GM12878 (cell line): ENCODE data around the gene RMND1. TPM values are rescaled to one million over a fixed set of nuclear protein-coding genes. Genes with fewer than 3 reads are reported as not detected.

Source experiments
- ATF2 ChIP-seq: IDR thresholded peaks from 2 replicates; pipeline ENCODE4 v1.6.1; 2012; ENCODE audit warnings: low read length, inconsistent platforms
- ATF7 ChIP-seq: fragments of 450-650 bp; IDR thresholded peaks from 2 replicates; pipeline ENCODE4 v1.6.1; 2016; ENCODE audit warnings: low read depth, mild to moderate bottlenecking
- BCL3 ChIP-seq: IDR thresholded peaks from 2 replicates; pipeline ENCODE4 v1.6.1; 2011; ENCODE audit warnings: borderline replicate concordance, low read depth, mild to moderate bottlenecking, moderate library complexity, low read length; ENCODE audit not compliant: insufficient read depth, poor library complexity, severe bottlenecking
- CBX3 ChIP-seq: fragments of 200-600 bp; sonication (generic); IDR thresholded peaks from 2 replicates; pipeline ENCODE4 v1.6.1; 2016; ENCODE audit warnings: low read depth, borderline replicate concordance
- CREB1 ChIP-seq: IDR thresholded peaks from 2 replicates; pipeline ENCODE4 v1.6.1; 2012; ENCODE audit warnings: low read depth, mild to moderate bottlenecking, inconsistent platforms
- CREM ChIP-seq: IDR thresholded peaks from 2 replicates; pipeline ENCODE4 v1.6.1; 2014; ENCODE audit warnings: antibody characterized with exemption, low read depth
- EED ChIP-seq: sonication (generic); IDR thresholded peaks from 2 replicates; pipeline ENCODE4 v1.6.1; 2016; ENCODE audit warnings: antibody characterized with exemption, low read depth
- ESRRA ChIP-seq: IDR thresholded peaks from 2 replicates; pipeline ENCODE4 v1.6.1; 2012; ENCODE audit warnings: mild to moderate bottlenecking, low read length, improper control_type of control experiment
- ETV6 ChIP-seq, 2 experiments: fragments of 450-650 bp in 1 of 2; IDR thresholded peaks in 1 of 2; conservative IDR thresholded peaks in 1 of 2; 2 replicates each; pipeline ENCODE4 v1.6.1; 2014; ENCODE audit warnings: antibody characterized with exemption in 1 of 2, borderline replicate concordance in 1 of 2, low read depth in 1 of 2, mild to moderate bottlenecking in 1 of 2, moderate library complexity in 1 of 2
- HDGF ChIP-seq: fragments of 450-650 bp; IDR thresholded peaks from 2 replicates; pipeline ENCODE4 v1.6.1; 2016; ENCODE audit warnings: antibody characterized with exemption
- IKZF1 ChIP-seq: fragments of 450-650 bp; conservative IDR thresholded peaks from 2 replicates; pipeline ENCODE4 v1.6.1; 2017; ENCODE audit warnings: antibody characterized with exemption, mild to moderate bottlenecking
- IKZF2 ChIP-seq, 2 experiments: fragments of 450-650 bp; IDR thresholded peaks; 2 replicates each; pipeline ENCODE4 v1.6.1; 2017; ENCODE audit warnings: mild to moderate bottlenecking in 2 of 2, moderate library complexity in 2 of 2
- IRF5 ChIP-seq: fragments of 450-650 bp; IDR thresholded peaks from 2 replicates; pipeline ENCODE4 v1.6.1; 2017; ENCODE audit warnings: borderline replicate concordance
- MAX ChIP-seq: IDR thresholded peaks from 2 replicates; pipeline ENCODE4 v1.6.1; 2012; ENCODE audit warnings: low read depth, low read length, improper control_type of control experiment
- NBN ChIP-seq: fragments of 450-650 bp; IDR thresholded peaks from 2 replicates; pipeline ENCODE4 v1.6.1; 2016
- NFYB ChIP-seq: IDR thresholded peaks from 2 replicates; pipeline ENCODE4 v1.6.1; 2011; ENCODE audit warnings: low read depth, mild to moderate bottlenecking, low read length, improper control_type of control experiment, moderate library complexity; ENCODE audit not compliant: insufficient read depth
- PAX5 ChIP-seq: IDR thresholded peaks from 2 replicates; pipeline ENCODE4 v1.6.1; 2011; ENCODE audit warnings: low read depth, low read length, borderline replicate concordance
- PKNOX1 ChIP-seq: fragments of 450-650 bp; IDR thresholded peaks from 2 replicates; pipeline ENCODE4 v1.6.1; 2016; ENCODE audit warnings: mild to moderate bottlenecking
- POLR2A ChIP-seq: IDR thresholded peaks from 2 replicates; pipeline ENCODE4 v1.6.1; 2011; ENCODE audit warnings: low read depth, mild to moderate bottlenecking, low read length
- RELA ChIP-seq: fragments of 450-650 bp; IDR thresholded peaks from 2 replicates; pipeline ENCODE4 v1.8.0; 2014; ENCODE audit warnings: borderline replicate concordance; ENCODE audit not compliant: partially characterized antibody
- SMARCA5 ChIP-seq: fragments of 450-650 bp; IDR thresholded peaks from 2 replicates; pipeline ENCODE4 v1.6.1; 2017; ENCODE audit warnings: mild to moderate bottlenecking
- STAT1 ChIP-seq: fragments of 450-650 bp; conservative IDR thresholded peaks from 2 replicates; pipeline ENCODE4 v1.6.1; 2014; ENCODE audit warnings: antibody characterized with exemption, mild to moderate bottlenecking
- SUZ12 ChIP-seq: fragments of 200-600 bp; sonication (generic); IDR thresholded peaks from one replicate; pipeline ENCODE4 v1.6.1; 2018; ENCODE audit warnings: antibody characterized with exemption, mild to moderate bottlenecking; ENCODE audit not compliant: unreplicated experiment
- USF2 ChIP-seq: IDR thresholded peaks from 2 replicates; pipeline ENCODE4 v1.6.1; 2011; ENCODE audit warnings: low read depth, low read length, improper control_type of control experiment, borderline replicate concordance
- ZNF384 ChIP-seq: IDR thresholded peaks from 2 replicates; pipeline ENCODE4 v1.6.1; 2012; ENCODE audit warnings: low read depth, mild to moderate bottlenecking, low read length, improper control_type of control experiment, borderline replicate concordance
- polyA plus RNA-seq, 11 experiments: library from polyadenylated mRNA; depleted of rRNA in 4 of 11; unstranded in 6 of 11; stranded (reverse) in 5 of 11; fragments of >200 nt; fragmentation: Nextera tagmentation in 4 of 11; fragmentation: Illumina TruSeq in 1 of 11; extraction: Ambion mirVana in 4 of 11; extraction: Trizol in 1 of 11; gene quantifications; 1 replicate in 1 of 11; 2 replicates in 10 of 11; pipeline versions ENCODE4 v1.2.1 to v1.2.3, GENCODE V29; 2011 to 2016; ENCODE audit warnings: inconsistent platforms in 2 of 11, missing spikeins in 2 of 11, low read depth in 1 of 11
- total RNA-seq, 4 experiments: library from RNA; depleted of rRNA in 3 of 4; stranded (reverse); fragments of >200 nt in 3 of 4; fragmentation: Illumina TruSeq in 1 of 4; extraction: Trizol in 1 of 4; gene quantifications; 2 replicates each; pipeline versions ENCODE4 v1.2.1 to v1.2.3, GENCODE V29; 2013 to 2021

RMND1 gene
- total and polyA plus RNA-seq, 10 of the 15 experiments (the other 5 are each of a cell fraction or from before 2014, with no cell fraction given) = 15.9 to 34.5 (median 21.4) TPM

- TF ChIP-seq PKNOX1 (peak; percentile 60), PAX5 (no peak), ATF7 (peak; percentile 79), MAX (peak; percentile 98), CBX3 (no peak), ATF2 (peak; percentile 27; the same call in 1 of the 2 replicates), IRF5 (peak; percentile 62), ETV6 (conservative IDR thresholded peaks at IDR 0.05 in 1 of 2, IDR thresholded peaks at IDR 0.05 in 1 of 2; ENCODE audit: borderline replicate concordance in 1 of 2, low read depth in 1 of 2) (peak; percentile 72 to 96; a peak in 3 of 4 replicates), RELA (peak; percentile 92), NBN (peak; percentile 94), ZNF384 (peak; percentile 100), NFYB (no peak), USF2 (peak; percentile 100), ESRRA (no peak), POLR2A (peak; percentile 87), IKZF2 (IDR thresholded peaks at IDR 0.05) (peak; percentile 72; a peak in 3 of 4 replicates), CREM (peak; percentile 62; the same call in 1 of the 2 replicates), HDGF (peak; percentile 96; the same call in 1 of the 2 replicates), BCL3 (no peak), EED (peak; percentile 22; the same call in 1 of the 2 replicates), IKZF1 (peak; percentile 97), STAT1 (no peak), CREB1 (peak; percentile 79), SUZ12 (no peak), SMARCA5 (no peak)
Observed at GRCh38 chr6:151451950-151452749, at the start of gene RMND1 (continued).
